ENCODE measurements around the gene STX8.

Gene STX8

DNA sequence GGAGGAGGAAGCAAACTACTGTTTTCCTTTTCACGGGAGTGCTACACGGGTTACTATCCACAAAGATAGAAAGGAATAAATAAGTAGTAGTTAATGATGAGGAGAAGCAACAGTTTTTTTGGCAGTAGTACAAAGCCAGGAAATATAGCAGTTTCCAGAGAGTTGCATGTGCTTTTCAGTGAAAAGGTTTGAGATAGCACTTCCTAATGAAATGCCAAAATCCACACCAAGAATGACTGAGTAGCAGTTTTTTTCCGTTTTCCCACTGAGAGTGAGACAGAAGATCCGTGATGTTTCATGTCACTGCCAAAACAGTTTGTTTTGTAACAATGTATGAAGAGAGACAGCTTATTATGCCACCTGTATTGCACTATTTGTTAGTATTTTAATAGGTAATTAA is 129.1 kb downstream of the STX8 start:
- TF ChIP-seq ZNF513 (tag by site-specific recombination; IDR thresholded peaks at IDR 0.05): no peak
- no peak for TF ChIP-seq ZNF558 (tag by site-specific recombination; IDR thresholded peaks at IDR 0.05)
- TF ChIP-seq, protein P1, sequence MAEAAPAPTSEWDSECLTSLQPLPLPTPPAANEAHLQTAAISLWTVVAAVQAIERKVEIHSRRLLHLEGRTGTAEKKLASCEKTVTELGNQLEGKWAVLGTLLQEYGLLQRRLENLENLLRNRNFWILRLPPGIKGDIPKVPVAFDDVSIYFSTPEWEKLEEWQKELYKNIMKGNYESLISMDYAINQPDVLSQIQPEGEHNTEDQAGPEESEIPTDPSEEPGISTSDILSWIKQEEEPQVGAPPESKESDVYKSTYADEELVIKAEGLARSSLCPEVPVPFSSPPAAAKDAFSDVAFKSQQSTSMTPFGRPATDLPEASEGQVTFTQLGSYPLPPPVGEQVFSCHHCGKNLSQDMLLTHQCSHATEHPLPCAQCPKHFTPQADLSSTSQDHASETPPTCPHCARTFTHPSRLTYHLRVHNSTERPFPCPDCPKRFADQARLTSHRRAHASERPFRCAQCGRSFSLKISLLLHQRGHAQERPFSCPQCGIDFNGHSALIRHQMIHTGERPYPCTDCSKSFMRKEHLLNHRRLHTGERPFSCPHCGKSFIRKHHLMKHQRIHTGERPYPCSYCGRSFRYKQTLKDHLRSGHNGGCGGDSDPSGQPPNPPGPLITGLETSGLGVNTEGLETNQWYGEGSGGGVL (tag by site-specific recombination; IDR thresholded peaks at IDR 0.05): no peak
- CTCF ChIA-PET: interaction anchor here (0.6 to 0.8 kb wide), 3 partner anchors 22 to 68 kb away, joined by 3 to 5 read pairs (median 5); no protein-coding TSS in a partner anchor

DNA sequence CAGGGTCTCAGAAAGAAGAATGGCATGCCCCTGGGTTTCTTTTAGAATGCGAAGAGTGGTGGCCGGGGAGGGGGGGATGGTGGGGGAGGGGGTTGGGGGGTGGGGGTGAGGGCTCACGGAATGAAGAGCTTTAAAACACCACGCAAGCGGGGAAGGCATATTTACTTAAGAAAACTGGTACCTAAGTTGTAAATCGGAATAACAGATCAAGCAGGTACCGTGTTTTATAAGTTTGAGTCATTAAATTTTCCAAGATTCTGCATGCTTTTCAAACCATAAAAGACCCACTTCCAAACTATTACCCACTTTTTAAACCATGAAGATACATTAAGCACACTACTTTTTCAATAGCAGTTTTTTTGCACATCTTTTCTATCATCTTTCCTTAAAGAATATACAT is 130.2 kb downstream of the STX8 start:
- H3K4me3 ChIP-seq (ENCODE audit: low read depth, low read length): no peak overlapping the region
- H3K27ac ChIP-seq (ENCODE audit: extremely low read depth, low read depth, low read length): no peak overlapping the region
- H3K36me3 ChIP-seq (ENCODE audit: control insufficient read depth in 2 of 2, insufficient read depth in 1 of 2, low read length in 2 of 2): no peaks in the 10 kb centered on the region
- no peaks in the 10 kb centered on the region for H3K4me1 ChIP-seq (ENCODE audit: control insufficient read depth, insufficient read depth, low read length)
- ChIA-PET POLR2A (no interaction called here), CTCF (interaction anchor here (0.7 to 1.6 kb wide), 2 partner anchors 454 to 550 kb away, joined by 3 read pairs; no protein-coding TSS in a partner anchor)
- no peaks in the 10 kb centered on the region for H3K9me3 ChIP-seq (ENCODE audit: control insufficient read depth, insufficient read depth, low read depth, low read length)
- TF ChIP-seq ZNF513 (tag by site-specific recombination; IDR thresholded peaks at IDR 0.05) (no peak), ZNF354C (tag by site-specific recombination; IDR thresholded peaks at IDR 0.05; ENCODE audit: borderline replicate concordance, low read depth) (no peak), ZNF292 (tag by site-specific recombination; IDR thresholded peaks at IDR 0.05; ENCODE audit: borderline replicate concordance, low read depth) (no peak), WT1 (tag by site-specific recombination; IDR thresholded peaks at IDR 0.05) (no peak), ZNF274 (IDR thresholded peaks at IDR 0.05; ENCODE audit: low read length) (no peak), ZNF274 (tag by site-specific recombination; IDR thresholded peaks at IDR 0.05; ENCODE audit: borderline replicate concordance) (no peak), BCL11B (tag by site-specific recombination; IDR thresholded peaks at IDR 0.05; ENCODE audit: low read depth) (no peak), ZNF791 (tag by site-specific recombination; IDR thresholded peaks at IDR 0.05) (no peak), ZSCAN5A (tag by site-specific recombination; IDR thresholded peaks at IDR 0.05) (no peak), TCF7L2 (IDR thresholded peaks at IDR 0.05; ENCODE audit: borderline replicate concordance, low read depth, low read length) (no peak), GFI1B (tag by site-specific recombination; IDR thresholded peaks at IDR 0.05) (no peak), SP2 (tag by site-specific recombination; IDR thresholded peaks at IDR 0.05) (no peak), KLF1 (tag by site-specific recombination; IDR thresholded peaks at IDR 0.05) (no peak)

More for the DNA sequence above, 129.1 kb downstream of the STX8 start:
- H3K9me3 ChIP-seq (ENCODE audit: control insufficient read depth, insufficient read depth, low read depth, low read length): no peaks in the 10 kb centered on the region
- H3K4me3 ChIP-seq (ENCODE audit: low read depth, low read length): no peak overlapping the region
- no peaks in the 10 kb centered on the region for H3K36me3 ChIP-seq (ENCODE audit: control insufficient read depth in 2 of 2, insufficient read depth in 1 of 2, low read length in 2 of 2)
- no peak overlapping the region for H3K27ac ChIP-seq (ENCODE audit: extremely low read depth, low read depth, low read length)
- POLR2A ChIA-PET: no interaction called here
- H3K4me1 ChIP-seq (ENCODE audit: control insufficient read depth, insufficient read depth, low read length): no peaks in the 10 kb centered on the region

- no peak overlapping the region for H3K4me3 ChIP-seq (ENCODE audit: low read depth, low read length)
- ChIA-PET POLR2A (no interaction called here), CTCF (interaction anchor here (0.7 to 1.6 kb wide), 3 partner anchors 200 to 549 kb away, joined by 3 read pairs; no protein-coding TSS in a partner anchor)
- TF ChIP-seq ZIC2 (tag by site-specific recombination; IDR thresholded peaks at IDR 0.05) (peak; percentile 77), ZNF16 (tag by site-specific recombination; IDR thresholded peaks at IDR 0.05; ENCODE audit: low read depth) (no peak), ZXDB (tag by site-specific recombination; IDR thresholded peaks at IDR 0.05) (no peak), YY1 (tag by site-specific recombination; IDR thresholded peaks at IDR 0.05) (no peak), ZNF571 (tag by site-specific recombination; IDR thresholded peaks at IDR 0.05) (no peak)
- TF ChIP-seq, protein P2, sequence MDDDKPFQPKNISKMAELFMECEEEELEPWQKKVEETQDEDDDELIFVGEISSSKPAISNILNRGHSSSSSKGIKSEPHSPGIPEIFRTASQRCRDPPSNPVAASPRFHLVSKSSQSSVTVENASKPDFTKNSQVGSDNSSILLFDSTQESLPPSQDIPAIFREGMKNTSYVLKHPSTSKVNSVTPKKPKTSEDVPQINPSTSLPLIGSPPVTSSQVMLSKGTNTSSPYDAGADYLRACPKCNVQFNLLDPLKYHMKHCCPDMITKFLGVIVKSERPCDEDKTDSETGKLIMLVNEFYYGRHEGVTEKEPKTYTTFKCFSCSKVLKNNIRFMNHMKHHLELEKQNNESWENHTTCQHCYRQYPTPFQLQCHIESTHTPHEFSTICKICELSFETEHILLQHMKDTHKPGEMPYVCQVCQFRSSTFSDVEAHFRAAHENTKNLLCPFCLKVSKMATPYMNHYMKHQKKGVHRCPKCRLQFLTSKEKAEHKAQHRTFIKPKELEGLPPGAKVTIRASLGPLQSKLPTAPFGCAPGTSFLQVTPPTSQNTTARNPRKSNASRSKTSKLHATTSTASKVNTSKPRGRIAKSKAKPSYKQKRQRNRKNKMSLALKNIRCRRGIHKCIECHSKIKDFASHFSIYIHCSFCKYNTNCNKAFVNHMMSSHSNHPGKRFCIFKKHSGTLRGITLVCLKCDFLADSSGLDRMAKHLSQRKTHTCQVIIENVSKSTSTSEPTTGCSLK (tag by site-specific recombination; IDR thresholded peaks at IDR 0.05): no peak
- no peaks in the 10 kb centered on the region for H3K36me3 ChIP-seq (ENCODE audit: control insufficient read depth in 2 of 2, insufficient read depth in 1 of 2, low read length in 2 of 2)
- no peaks in the 10 kb centered on the region for H3K9me3 ChIP-seq (ENCODE audit: control insufficient read depth, insufficient read depth, low read depth, low read length)
- H3K4me1 ChIP-seq (ENCODE audit: control insufficient read depth, insufficient read depth, low read length): no peaks in the 10 kb centered on the region
- H3K27ac ChIP-seq (ENCODE audit: extremely low read depth, low read depth, low read length): no peak overlapping the region
Measured at GRCh38 chr17:9444687-9445086, 130.9 kb downstream of the STX8 start.

Data from HEK293 (cell line).